ENCODE results near the gene DSCAM.

DNA sequence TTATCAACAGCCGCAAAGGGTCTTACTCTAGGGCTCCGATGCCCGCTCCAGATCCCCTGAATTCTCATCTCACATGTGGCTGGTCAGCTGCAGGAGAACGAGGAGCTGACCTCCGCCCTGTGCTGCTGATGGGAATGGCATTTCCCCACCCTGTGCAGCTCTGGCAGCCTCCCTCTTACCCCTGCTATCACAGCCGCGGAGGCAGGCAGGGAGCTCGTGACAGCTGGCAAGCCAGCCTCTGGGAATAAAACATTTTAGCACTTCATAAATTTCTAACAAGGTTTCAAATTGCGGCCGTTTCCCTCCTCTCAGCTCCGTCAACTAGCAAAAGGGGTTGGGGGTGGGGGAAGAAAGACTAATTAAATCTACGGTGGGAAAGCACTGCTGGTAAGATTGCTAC, 81.1 kb downstream of the DSCAM start:
- TF ChIP-seq POLR2A (IDR thresholded peaks at IDR 0.05), result no peak
- TF ChIP-seq, protein P1, sequence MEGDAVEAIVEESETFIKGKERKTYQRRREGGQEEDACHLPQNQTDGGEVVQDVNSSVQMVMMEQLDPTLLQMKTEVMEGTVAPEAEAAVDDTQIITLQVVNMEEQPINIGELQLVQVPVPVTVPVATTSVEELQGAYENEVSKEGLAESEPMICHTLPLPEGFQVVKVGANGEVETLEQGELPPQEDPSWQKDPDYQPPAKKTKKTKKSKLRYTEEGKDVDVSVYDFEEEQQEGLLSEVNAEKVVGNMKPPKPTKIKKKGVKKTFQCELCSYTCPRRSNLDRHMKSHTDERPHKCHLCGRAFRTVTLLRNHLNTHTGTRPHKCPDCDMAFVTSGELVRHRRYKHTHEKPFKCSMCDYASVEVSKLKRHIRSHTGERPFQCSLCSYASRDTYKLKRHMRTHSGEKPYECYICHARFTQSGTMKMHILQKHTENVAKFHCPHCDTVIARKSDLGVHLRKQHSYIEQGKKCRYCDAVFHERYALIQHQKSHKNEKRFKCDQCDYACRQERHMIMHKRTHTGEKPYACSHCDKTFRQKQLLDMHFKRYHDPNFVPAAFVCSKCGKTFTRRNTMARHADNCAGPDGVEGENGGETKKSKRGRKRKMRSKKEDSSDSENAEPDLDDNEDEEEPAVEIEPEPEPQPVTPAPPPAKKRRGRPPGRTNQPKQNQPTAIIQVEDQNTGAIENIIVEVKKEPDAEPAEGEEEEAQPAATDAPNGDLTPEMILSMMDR (IDR thresholded peaks at IDR 0.05), result no peak
